Measurements from ENCODE around the gene ACSM2A. TPM values are rescaled to one million over a fixed set of nuclear protein-coding genes. Genes with fewer than 3 reads are reported as not detected.
"Not testable (repeated sequence)": the region's sequence is repeated elsewhere in the genome, so short reads cannot be mapped to it uniquely, and the experiment has no call there.

The ACSM2A gene
- total RNA-seq, 4 donors from 2014 or later, result not detected

- Histone ChIP-seq H3K4me3 (no peak overlapping the region), H3K4me1 (no peaks in the 10 kb centered on the region), H3K27me3 (no peaks in the 10 kb centered on the region), H3K27ac (no peak overlapping the region), H3K9me3 (no peaks in the 10 kb centered on the region), H3K36me3 (no peaks in the 10 kb centered on the region)
- TF ChIP-seq, protein P1, sequence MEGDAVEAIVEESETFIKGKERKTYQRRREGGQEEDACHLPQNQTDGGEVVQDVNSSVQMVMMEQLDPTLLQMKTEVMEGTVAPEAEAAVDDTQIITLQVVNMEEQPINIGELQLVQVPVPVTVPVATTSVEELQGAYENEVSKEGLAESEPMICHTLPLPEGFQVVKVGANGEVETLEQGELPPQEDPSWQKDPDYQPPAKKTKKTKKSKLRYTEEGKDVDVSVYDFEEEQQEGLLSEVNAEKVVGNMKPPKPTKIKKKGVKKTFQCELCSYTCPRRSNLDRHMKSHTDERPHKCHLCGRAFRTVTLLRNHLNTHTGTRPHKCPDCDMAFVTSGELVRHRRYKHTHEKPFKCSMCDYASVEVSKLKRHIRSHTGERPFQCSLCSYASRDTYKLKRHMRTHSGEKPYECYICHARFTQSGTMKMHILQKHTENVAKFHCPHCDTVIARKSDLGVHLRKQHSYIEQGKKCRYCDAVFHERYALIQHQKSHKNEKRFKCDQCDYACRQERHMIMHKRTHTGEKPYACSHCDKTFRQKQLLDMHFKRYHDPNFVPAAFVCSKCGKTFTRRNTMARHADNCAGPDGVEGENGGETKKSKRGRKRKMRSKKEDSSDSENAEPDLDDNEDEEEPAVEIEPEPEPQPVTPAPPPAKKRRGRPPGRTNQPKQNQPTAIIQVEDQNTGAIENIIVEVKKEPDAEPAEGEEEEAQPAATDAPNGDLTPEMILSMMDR (IDR thresholded peaks at IDR 0.05), result no peak
- TF ChIP-seq POLR2A (IDR thresholded peaks at IDR 0.05), result no peak
- DNase-seq, result no peak
These were observed 64.4 kb downstream of the ACSM2A start for GRCh38 chr16:20515688-20516090.

GRCh38 chr16:20517149-20517548, 65.8 kb downstream of the ACSM2A start:
- TF ChIP-seq POLR2A (IDR thresholded peaks at IDR 0.05), result no peak
- TF ChIP-seq, protein P1 (IDR thresholded peaks at IDR 0.05), result no peak
- Histone ChIP-seq H3K36me3 (no peaks in the 10 kb centered on the region), H3K4me3 (no peak overlapping the region), H3K4me1 (no peaks in the 10 kb centered on the region), H3K27ac (no peak overlapping the region), H3K27me3 (no peaks in the 10 kb centered on the region), H3K9me3 (no peaks in the 10 kb centered on the region)
- DNase-seq, result no peak

- no peaks in the 10 kb centered on the region for H3K9me3 ChIP-seq
- no peak overlapping the region for H3K27ac ChIP-seq
- DNase-seq, result no peak
- TF ChIP-seq, protein P1 (IDR thresholded peaks at IDR 0.05), result no peak
- no peak for TF ChIP-seq POLR2A (IDR thresholded peaks at IDR 0.05)
- no peaks in the 10 kb centered on the region for H3K27me3 ChIP-seq
- H3K4me1 ChIP-seq, result no peaks in the 10 kb centered on the region
- no peaks in the 10 kb centered on the region for H3K36me3 ChIP-seq
- no peak overlapping the region for H3K4me3 ChIP-seq
These were observed 67.9 kb downstream of the ACSM2A start for GRCh38 chr16:20519231-20519630.

DNA sequence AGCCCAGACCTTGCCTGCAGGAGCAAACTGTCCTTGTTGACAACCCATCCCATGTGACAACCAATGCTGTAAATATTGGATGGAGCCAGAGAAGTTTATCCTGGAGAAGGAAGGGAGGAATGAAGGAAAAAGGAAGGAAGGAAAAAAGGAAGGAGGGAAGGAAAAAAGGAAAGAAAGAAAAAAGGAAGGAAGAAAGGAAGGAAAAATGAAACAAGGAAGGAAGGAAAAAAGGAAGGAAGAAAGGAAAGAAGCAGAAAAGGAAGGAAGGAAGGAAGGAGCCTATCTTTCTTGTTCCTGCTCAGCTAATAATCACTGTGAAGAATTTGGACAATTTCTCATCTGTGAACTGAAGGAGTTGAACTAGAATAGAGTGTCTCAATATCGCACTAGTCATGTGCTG, 68.8 kb downstream of the ACSM2A start:
- no peak overlapping the region for H3K27ac ChIP-seq
- H3K4me3 ChIP-seq, result no peak overlapping the region
- H3K9me3 ChIP-seq, result no peaks in the 10 kb centered on the region
- DNase-seq, result no peak
- TF ChIP-seq POLR2A (IDR thresholded peaks at IDR 0.05), result no peak
- TF ChIP-seq, protein P1 (IDR thresholded peaks at IDR 0.05), result no peak
- no peaks in the 10 kb centered on the region for H3K4me1 ChIP-seq
- no peaks in the 10 kb centered on the region for H3K36me3 ChIP-seq
- no peaks in the 10 kb centered on the region for H3K27me3 ChIP-seq

DNA sequence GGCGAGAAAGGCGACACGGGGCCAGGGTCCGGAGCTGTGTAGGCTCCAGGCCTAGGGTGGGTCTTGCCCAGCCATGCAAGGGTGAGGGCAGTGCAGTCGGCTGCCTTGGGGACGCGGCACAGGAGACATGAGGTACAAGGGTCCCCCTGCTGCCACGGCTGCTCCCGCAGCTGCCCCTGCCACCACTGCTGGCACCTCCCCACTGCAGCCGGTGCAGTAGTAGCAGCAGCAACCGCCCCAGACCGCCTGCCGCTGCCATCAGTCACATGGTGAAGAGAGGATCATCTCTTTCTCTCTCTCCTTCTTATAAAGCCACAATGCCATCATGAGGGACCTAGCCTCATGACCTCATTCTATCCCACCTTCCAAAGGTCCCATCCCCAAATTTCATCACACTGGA, 80.5 kb downstream of the ACSM2A start:
- not testable (repeated sequence) for DNase-seq, H3K4me3 ChIP-seq, H3K36me3 ChIP-seq, H3K4me1 ChIP-seq, H3K27me3 ChIP-seq, H3K9me3 ChIP-seq, H3K27ac ChIP-seq

DNA sequence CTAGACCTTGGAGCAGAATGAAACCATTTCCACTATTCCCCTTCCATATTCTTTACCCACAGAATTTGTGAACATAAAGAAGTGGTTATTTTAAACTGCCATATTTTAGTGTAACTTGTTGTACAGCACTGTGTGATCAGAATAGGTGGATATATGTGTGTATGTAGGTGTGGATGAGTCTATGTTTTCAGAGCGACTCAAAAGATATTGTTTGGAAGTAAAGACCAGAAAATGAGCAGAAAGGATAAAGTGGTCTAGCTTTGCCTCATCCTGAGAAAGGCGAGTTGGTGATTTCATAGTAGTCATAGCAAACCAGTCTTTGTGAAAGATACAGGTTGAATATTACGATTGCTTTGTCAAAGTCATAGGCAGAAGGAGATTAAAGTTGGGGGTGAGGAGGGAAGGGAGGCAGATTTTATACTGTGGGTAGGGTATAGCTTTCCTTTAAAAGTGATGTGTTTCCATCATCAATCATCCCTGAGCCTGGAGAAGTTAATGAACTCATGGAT, 81.0 kb downstream of the ACSM2A start:
- H3K4me1 ChIP-seq, H3K27me3 ChIP-seq, DNase-seq, H3K9me3 ChIP-seq, H3K4me3 ChIP-seq, H3K27ac ChIP-seq, H3K36me3 ChIP-seq: not testable (repeated sequence)

DNA sequence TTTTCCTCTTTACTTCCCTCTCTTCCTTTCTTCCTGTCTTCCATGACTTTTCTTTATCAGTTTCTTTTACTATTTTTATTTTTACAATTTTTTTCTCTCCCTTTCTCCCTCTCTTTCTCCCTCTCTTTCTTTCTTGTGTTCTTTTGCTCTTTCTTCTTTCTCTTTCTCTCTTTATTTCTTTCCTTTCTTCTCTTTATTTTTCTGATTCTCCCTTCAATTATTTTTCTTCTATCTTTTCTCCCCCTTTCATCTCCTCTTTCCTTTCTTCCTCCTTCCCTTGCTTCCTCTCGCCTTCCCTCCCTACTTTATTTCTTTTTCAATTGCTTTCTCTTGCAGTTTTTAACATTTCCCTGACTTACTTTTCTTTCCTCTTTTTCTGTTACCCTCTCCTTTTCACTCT, 85.3 kb downstream of the ACSM2A start:
- not testable (repeated sequence) for H3K27ac ChIP-seq, H3K27me3 ChIP-seq, H3K36me3 ChIP-seq, H3K4me3 ChIP-seq, DNase-seq, H3K9me3 ChIP-seq, H3K4me1 ChIP-seq

Other genes starting within 250 kb of the ACSM2A start
- gene GP2, start 124.0 kb upstream of the ACSM2A start, total RNA-seq, result 10 to 100 TPM in 3 of 4 donors, 1 to 10 TPM in 1; 9.1 to 23.9 (median 12.0) TPM
- gene UMOD, start 98.8 kb upstream of the ACSM2A start, total RNA-seq, result not detected
- not detected for gene PDILT, start 46.8 kb upstream of the ACSM2A start, total RNA-seq
- gene ACSM5, start 42.0 kb upstream of the ACSM2A start, total RNA-seq, result 1 to 10 TPM in 2 of 4 donors, under 1 TPM in 2; 0.67 to 5.0 (median 2.0) TPM
- not detected for gene ACSM2B, start 124.8 kb downstream of the ACSM2A start, total RNA-seq
- not detected for gene ACSM1, start 246.2 kb downstream of the ACSM2A start, total RNA-seq